ENCODE results near the gene IRX4. TPM values are rescaled to one million over a fixed set of nuclear protein-coding genes. Genes with fewer than 3 reads are reported as not detected.

IRX4 gene
- total and polyA plus RNA-seq, 2 experiments from 2014 or later: 208 to 308 TPM

DNA sequence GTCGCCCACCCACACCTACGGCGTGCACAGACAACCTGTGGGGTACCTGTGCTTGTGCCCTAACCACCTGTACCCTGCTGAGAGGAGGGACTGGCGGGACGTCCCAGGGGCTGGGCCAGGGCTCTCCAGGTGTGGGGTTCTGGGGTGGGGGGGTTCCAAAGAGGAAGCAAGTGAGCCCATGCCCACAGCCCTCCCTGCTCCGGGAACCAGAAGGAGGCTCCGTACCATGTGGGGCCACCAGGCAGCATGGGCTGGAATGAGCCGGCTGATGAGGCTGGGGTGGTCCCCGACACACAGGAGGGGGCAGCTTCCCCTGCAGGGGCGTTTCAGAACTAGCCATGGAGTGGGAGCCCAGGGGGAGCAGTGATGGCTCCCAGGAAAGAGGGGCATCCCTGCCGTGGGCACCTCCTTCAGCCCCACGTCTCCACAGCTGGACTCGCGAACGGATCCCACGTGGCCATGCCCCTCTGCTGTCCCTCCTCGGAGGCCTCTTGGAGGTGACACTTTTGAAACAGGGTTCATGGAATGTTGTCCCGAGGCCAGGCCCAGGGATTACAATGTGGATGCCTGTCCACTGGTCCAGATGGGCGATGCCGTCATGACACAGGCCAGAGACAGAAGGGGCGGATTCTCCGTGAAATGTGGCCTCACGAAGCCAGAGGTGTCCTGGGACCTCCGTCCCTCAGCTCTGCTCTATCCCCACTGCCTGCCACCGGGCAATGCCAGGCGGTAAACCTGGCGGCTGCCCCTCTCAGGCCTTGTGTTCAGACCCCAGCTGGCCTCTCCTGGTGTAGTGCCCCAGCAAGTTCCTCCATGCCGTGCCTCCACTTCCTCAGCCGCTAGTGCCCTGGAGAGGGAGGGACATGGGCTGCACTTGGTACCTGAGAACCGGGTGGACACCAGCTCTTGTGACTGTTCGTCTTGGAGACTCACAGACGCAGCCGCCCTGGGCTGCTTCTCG, 33.6 kb upstream of the IRX4 start:
- H3K27me3 ChIP-seq: no peaks in the 10 kb centered on the region
- no peak overlapping the region for H3K27ac ChIP-seq
- no peaks in the 10 kb centered on the region for H3K36me3 ChIP-seq
- no peaks in the 10 kb centered on the region for H3K9me3 ChIP-seq (ENCODE audit: low read depth)
- H3K4me1 ChIP-seq (ENCODE audit: low read depth): no peaks in the 10 kb centered on the region
- DNase-seq (ENCODE audit: low read depth in 1 of 2, low spot score in 1 of 2): no peak
- no peak overlapping the region for H3K4me3 ChIP-seq
- TF ChIP-seq, protein P1, sequence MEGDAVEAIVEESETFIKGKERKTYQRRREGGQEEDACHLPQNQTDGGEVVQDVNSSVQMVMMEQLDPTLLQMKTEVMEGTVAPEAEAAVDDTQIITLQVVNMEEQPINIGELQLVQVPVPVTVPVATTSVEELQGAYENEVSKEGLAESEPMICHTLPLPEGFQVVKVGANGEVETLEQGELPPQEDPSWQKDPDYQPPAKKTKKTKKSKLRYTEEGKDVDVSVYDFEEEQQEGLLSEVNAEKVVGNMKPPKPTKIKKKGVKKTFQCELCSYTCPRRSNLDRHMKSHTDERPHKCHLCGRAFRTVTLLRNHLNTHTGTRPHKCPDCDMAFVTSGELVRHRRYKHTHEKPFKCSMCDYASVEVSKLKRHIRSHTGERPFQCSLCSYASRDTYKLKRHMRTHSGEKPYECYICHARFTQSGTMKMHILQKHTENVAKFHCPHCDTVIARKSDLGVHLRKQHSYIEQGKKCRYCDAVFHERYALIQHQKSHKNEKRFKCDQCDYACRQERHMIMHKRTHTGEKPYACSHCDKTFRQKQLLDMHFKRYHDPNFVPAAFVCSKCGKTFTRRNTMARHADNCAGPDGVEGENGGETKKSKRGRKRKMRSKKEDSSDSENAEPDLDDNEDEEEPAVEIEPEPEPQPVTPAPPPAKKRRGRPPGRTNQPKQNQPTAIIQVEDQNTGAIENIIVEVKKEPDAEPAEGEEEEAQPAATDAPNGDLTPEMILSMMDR (IDR thresholded peaks at IDR 0.05; ENCODE audit: low read depth, low read length): no peak

DNA sequence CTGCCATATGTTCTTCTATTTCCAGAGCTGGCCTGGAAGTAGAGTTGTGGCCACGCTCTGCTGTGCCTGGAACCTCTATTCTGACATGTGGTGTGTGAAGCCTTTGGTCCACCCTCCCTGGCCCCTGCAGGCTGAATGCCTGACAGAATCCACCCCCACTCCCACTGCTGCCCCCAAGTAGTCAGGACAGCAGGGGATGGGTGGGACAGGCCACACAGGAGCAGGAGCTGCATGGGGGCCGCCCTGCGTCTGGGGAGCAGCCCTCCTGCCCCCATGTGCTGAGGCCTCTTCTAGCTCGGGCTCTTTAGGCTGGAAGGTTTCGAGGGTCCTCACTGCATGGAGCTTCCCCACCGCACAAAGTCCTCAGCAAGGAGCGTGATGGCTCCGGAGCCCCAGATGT, 32.6 kb upstream of the IRX4 start:
- H3K27me3 ChIP-seq: no peaks in the 10 kb centered on the region
- H3K9me3 ChIP-seq (ENCODE audit: low read depth): no peaks in the 10 kb centered on the region
- DNase-seq (ENCODE audit: low read depth in 1 of 2, low spot score in 1 of 2): no peak
- TF ChIP-seq, protein P1 (IDR thresholded peaks at IDR 0.05; ENCODE audit: low read depth, low read length): no peak
- H3K4me1 ChIP-seq (ENCODE audit: low read depth): no peaks in the 10 kb centered on the region
- H3K27ac ChIP-seq: no peak overlapping the region
- no peak overlapping the region for H3K4me3 ChIP-seq
- H3K36me3 ChIP-seq: no peaks in the 10 kb centered on the region

DNA sequence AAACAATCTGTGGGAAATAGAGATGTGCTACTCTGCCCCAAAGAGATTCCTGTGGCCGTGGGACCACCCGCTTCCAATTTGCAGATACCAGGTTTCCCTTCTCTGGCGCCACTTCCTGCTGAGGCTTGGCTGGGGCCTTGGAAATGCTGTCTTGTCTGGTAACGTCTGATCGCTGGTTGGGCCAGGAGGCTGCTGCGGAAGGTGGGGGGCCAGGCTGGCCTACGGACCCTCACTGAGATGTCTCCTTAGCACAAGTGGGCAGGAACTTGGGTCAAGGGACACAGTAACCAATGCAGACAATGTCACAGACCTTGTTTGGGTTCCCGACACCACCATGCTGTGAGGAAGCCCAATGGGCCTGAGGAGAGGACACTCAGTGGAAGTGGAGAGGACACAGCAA, 31.7 kb upstream of the IRX4 start:
- no peaks in the 10 kb centered on the region for H3K4me1 ChIP-seq (ENCODE audit: low read depth)
- no peak for DNase-seq (ENCODE audit: low read depth in 1 of 2, low spot score in 1 of 2)
- TF ChIP-seq, protein P1 (IDR thresholded peaks at IDR 0.05; ENCODE audit: low read depth, low read length): no peak

DNA sequence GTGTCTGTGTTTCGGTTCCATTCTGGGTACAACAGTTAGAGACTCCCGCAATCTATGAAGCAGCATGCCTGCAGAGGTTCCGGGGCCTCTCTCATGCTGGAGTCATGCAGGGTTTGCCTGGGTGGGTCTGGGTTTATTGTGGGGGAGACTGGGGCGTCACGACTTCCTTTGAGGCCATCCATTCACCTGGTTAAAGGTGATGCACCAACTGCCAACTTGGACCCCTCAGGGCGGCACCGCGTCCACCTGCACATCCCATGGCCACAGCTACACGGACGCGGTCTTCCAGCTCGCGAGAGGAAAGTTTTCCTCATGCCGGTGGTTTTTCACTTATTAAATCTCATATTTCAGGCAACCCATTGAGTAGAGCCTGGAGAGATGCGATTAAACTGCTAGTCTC, 30.9 kb upstream of the IRX4 start:
- no peaks in the 10 kb centered on the region for H3K27me3 ChIP-seq
- no peak overlapping the region for H3K27ac ChIP-seq
- TF ChIP-seq, protein P1 (IDR thresholded peaks at IDR 0.05; ENCODE audit: low read depth, low read length): no peak
- no peaks in the 10 kb centered on the region for H3K9me3 ChIP-seq (ENCODE audit: low read depth)
- no peak for DNase-seq (ENCODE audit: low read depth in 1 of 2, low spot score in 1 of 2)
- H3K4me1 ChIP-seq (ENCODE audit: low read depth): no peaks in the 10 kb centered on the region
- H3K36me3 ChIP-seq: no peaks in the 10 kb centered on the region
- H3K4me3 ChIP-seq: no peak overlapping the region

More for the DNA sequence above, 31.7 kb upstream of the IRX4 start:
- Histone ChIP-seq H3K36me3 (no peaks in the 10 kb centered on the region), H3K4me3 (no peak overlapping the region), H3K27ac (no peak overlapping the region), H3K27me3 (no peaks in the 10 kb centered on the region), H3K9me3 (ENCODE audit: low read depth) (no peaks in the 10 kb centered on the region)

DNA sequence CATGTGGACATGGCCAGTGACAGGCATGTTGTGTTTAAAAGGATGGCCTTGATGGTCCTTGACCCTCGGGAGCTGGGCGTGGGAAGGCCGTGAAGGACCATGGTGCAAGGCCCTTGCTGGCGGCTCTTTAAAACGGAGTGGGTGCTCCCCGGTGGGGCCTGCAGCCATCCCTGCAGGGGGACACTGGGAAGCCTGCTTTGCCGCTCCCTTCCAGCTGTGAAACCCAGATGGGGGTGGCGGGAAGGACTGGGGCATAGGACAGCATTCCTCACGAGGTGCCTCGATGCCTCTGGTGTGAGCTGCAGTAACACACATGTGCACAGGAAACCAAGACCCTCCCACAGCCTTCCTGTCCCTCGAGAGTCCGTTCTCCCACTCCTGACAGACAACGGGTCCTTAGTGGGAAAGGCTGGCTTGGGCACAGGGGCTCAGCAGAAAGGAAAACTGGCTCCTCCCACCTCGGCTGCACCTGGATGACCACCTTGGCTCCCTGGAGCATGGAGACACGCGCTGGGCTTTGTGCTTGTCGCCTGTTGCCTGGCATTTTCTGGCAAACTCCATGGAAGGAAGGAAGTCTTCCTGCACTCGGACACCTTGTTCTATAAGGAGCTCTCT, 30.3 kb upstream of the IRX4 start:
- H3K27me3 ChIP-seq: no peaks in the 10 kb centered on the region
- no peak overlapping the region for H3K27ac ChIP-seq
- no peaks in the 10 kb centered on the region for H3K4me1 ChIP-seq (ENCODE audit: low read depth)
- H3K36me3 ChIP-seq: no peaks in the 10 kb centered on the region
- no peak for DNase-seq (ENCODE audit: low read depth in 1 of 2, low spot score in 1 of 2)
- no peaks in the 10 kb centered on the region for H3K9me3 ChIP-seq (ENCODE audit: low read depth)
- TF ChIP-seq, protein P1 (IDR thresholded peaks at IDR 0.05; ENCODE audit: low read depth, low read length): no peak
- H3K4me3 ChIP-seq: no peak overlapping the region
